ENCODE data around the gene ANXA4.

The ANXA4 gene

GRCh38 chr2:69833752-69834151, 91.8 kb downstream of the ANXA4 start:
- TF ChIP-seq TAF1 (IDR thresholded peaks at IDR 0.05; ENCODE audit: borderline replicate concordance, insufficient read depth, low read length) (no peak), POLR2AphosphoS5 (IDR thresholded peaks at IDR 0.05; ENCODE audit: low read depth, low read length) (no peak), REST (IDR thresholded peaks at IDR 0.05; ENCODE audit: insufficient read depth in 1 of 2, low read depth in 2 of 2, low read length in 2 of 2) (no peak), SIN3A (IDR thresholded peaks at IDR 0.05; ENCODE audit: borderline replicate concordance, insufficient read depth, low read length) (no peak), FOXP2 (optimal IDR thresholded peaks at IDR 0.05; ENCODE audit: borderline replicate concordance, extremely low read depth, extremely low read length, insufficient read depth) (no peak)

- no peak for TF ChIP-seq POLR2AphosphoS5 (IDR thresholded peaks at IDR 0.05; ENCODE audit: low read depth, low read length)
- TF ChIP-seq FOXP2 (optimal IDR thresholded peaks at IDR 0.05; ENCODE audit: borderline replicate concordance, extremely low read depth, extremely low read length, insufficient read depth), result no peak
- no peak for TF ChIP-seq TAF1 (IDR thresholded peaks at IDR 0.05; ENCODE audit: borderline replicate concordance, insufficient read depth, low read length)
- TF ChIP-seq SIN3A (IDR thresholded peaks at IDR 0.05; ENCODE audit: borderline replicate concordance, insufficient read depth, low read length), result no peak
- no peak for TF ChIP-seq REST (IDR thresholded peaks at IDR 0.05; ENCODE audit: insufficient read depth in 1 of 2, low read depth in 2 of 2, low read length in 2 of 2)
These were observed 93.7 kb downstream of the ANXA4 start for GRCh38 chr2:69835666-69836065.

DNA sequence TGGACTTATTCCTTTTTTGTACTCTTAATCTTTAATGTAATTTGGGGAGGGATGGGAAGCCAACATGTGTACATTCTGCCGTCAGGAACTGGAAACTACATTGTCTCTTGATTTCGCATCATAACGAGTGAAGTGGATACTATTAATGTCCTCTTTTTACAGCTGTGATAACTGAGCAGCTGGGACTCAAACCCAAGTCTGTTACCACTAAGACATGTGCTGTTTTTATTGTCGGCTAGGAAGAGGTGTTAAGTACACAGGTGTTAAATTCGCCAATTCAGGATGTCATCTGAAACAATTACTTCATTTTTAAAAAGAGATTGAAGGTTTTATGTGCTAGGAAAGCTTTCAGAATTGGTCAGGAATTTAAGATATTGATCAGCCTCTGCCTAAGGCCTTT, 94.4 kb downstream of the ANXA4 start:
- TF ChIP-seq FOXP2 (optimal IDR thresholded peaks at IDR 0.05; ENCODE audit: borderline replicate concordance, extremely low read depth, extremely low read length, insufficient read depth), result no peak
- no peak for TF ChIP-seq POLR2AphosphoS5 (IDR thresholded peaks at IDR 0.05; ENCODE audit: low read depth, low read length)
- no peak for TF ChIP-seq REST (IDR thresholded peaks at IDR 0.05; ENCODE audit: insufficient read depth in 1 of 2, low read depth in 2 of 2, low read length in 2 of 2)
- TF ChIP-seq TAF1 (IDR thresholded peaks at IDR 0.05; ENCODE audit: borderline replicate concordance, insufficient read depth, low read length), result no peak
- no peak for TF ChIP-seq SIN3A (IDR thresholded peaks at IDR 0.05; ENCODE audit: borderline replicate concordance, insufficient read depth, low read length)

GRCh38 chr2:69837533-69837932, 95.6 kb downstream of the ANXA4 start:
- TF ChIP-seq POLR2AphosphoS5 (IDR thresholded peaks at IDR 0.05; ENCODE audit: low read depth, low read length), result no peak
- TF ChIP-seq SIN3A (IDR thresholded peaks at IDR 0.05; ENCODE audit: borderline replicate concordance, insufficient read depth, low read length), result no peak

GRCh38 chr2:69843993-69844392, 102.1 kb downstream of the ANXA4 start:
- no peak for TF ChIP-seq SIN3A (IDR thresholded peaks at IDR 0.05; ENCODE audit: borderline replicate concordance, insufficient read depth, low read length)

GRCh38 chr2:69844560-69844959, 102.6 kb downstream of the ANXA4 start:
- TF ChIP-seq REST (IDR thresholded peaks at IDR 0.05; ENCODE audit: insufficient read depth in 1 of 2, low read depth in 2 of 2, low read length in 2 of 2), result no peak

Measured in PFSK-1 (cell line).